ENCODE measurements around the gene OBSL1. TPM values are rescaled to one million over a fixed set of nuclear protein-coding genes. Genes with fewer than 3 reads are reported as not detected.

The OBSL1 gene
- total RNA-seq, result 57.9 and 64.4 TPM in 2 replicates

GRCh38 chr2:219571311-219572236 is at the start of gene OBSL1:
Gene OBSL1 (minus strand): TSS chr2:219571539. CDS start chr2:219571232, 307 bp downstream.

GRCh38 chr2:219597552-219598307 is 26.4 kb upstream of the OBSL1 start, which contains the start of gene STK11IP:
Gene STK11IP (plus strand): TSS chr2:219597857. CDS start chr2:219598120, 263 bp downstream.

GRCh38 chr2:219572237-219573001 is 1.1 kb upstream of the OBSL1 start, which contains the start of gene INHA:
Gene INHA (plus strand): TSS chr2:219572310. CDS start chr2:219572375, 65 bp downstream.

GRCh38 chr2:219543596-219544358 is 27.6 kb downstream of the OBSL1 start, which contains the start of the genes CHPF and TMEM198:
Gene CHPF (minus strand): TSS chr2:219543809. CDS start chr2:219543538, 271 bp downstream.
Gene TMEM198 (plus strand): TSS chr2:219544028. CDS start chr2:219544728, 700 bp downstream.

GRCh38 chr2:219514196-219514761 is 57.1 kb downstream of the OBSL1 start, which contains the start of gene ASIC4:
Gene ASIC4 (plus strand): TSS chr2:219514482. CDS start chr2:219514725, 243 bp downstream.

Other genes starting within 250 kb of the OBSL1 start
- gene RESP18, start 238.8 kb downstream of the OBSL1 start, total RNA-seq, result not detected in 2 replicates
- 68.5 and 91.9 TPM in 2 replicates for gene DNPEP, start 183.6 kb downstream of the OBSL1 start, total RNA-seq
- 1.1 and 3.0 TPM in 2 replicates for gene DES, start 153.2 kb downstream of the OBSL1 start, total RNA-seq
- 45.7 and 87.2 TPM in 2 replicates for gene SPEG, start 136.7 kb downstream of the OBSL1 start, total RNA-seq
- 60.6 and 64.6 TPM in 2 replicates for gene GMPPA, start 72.6 kb downstream of the OBSL1 start, total RNA-seq
- gene ASIC4, start 57.1 kb downstream of the OBSL1 start, total RNA-seq, result 0.39 and 0.46 TPM in 2 replicates
- 341 and 462 TPM in 2 replicates for gene CHPF, start 27.7 kb downstream of the OBSL1 start, total RNA-seq
- gene TMEM198, start 27.5 kb downstream of the OBSL1 start, total RNA-seq, result 1.3 and 1.4 TPM in 2 replicates
- gene INHA, start 771 bp upstream of the OBSL1 start, total RNA-seq, result 0.26 and 0.43 TPM in 2 replicates
- 13.2 and 18.0 TPM in 2 replicates for gene STK11IP, start 26.3 kb upstream of the OBSL1 start, total RNA-seq
- 4.0 and 7.0 TPM in 2 replicates for gene SLC4A3, start 56.1 kb upstream of the OBSL1 start, total RNA-seq

All from smooth muscle cell of the pulmonary artery (primary cell).